Sigmoid colon (tissue), 4 donors: ENCODE results near the gene PRRG1.

Experiments
- CTCF ChIP-seq, 4 experiments: fragments of 450-650 bp in 3 of 4; fragments of 200-600 bp in 1 of 4; IDR thresholded peaks; one replicate each; pipeline ENCODE4 v1.5.1; 2016 to 2019; ENCODE audit warnings: antibody characterized with exemption in 4 of 4, mild to moderate bottlenecking in 3 of 4, moderate library complexity in 2 of 4
- EP300 ChIP-seq, 4 donors: sonication (generic); formaldehyde crosslinking; IDR thresholded peaks; one replicate each; pipeline ENCODE4 v1.6.1; 2017; ENCODE audit warnings: antibody characterized with exemption in 4 of 4
- POLR2A ChIP-seq, 2 donors: fragments of 450-650 bp; IDR thresholded peaks; one replicate each; pipeline ENCODE4 v1.6.1; 2016; ENCODE audit warnings: antibody characterized with exemption in 2 of 2, mild to moderate bottlenecking in 2 of 2, moderate library complexity in 2 of 2
- POLR2AphosphoS5 ChIP-seq, 4 donors: sonication (generic); formaldehyde crosslinking; IDR thresholded peaks; one replicate each; pipeline ENCODE4 v1.6.1; 2017; ENCODE audit warnings: antibody characterized with exemption in 4 of 4

DNA sequence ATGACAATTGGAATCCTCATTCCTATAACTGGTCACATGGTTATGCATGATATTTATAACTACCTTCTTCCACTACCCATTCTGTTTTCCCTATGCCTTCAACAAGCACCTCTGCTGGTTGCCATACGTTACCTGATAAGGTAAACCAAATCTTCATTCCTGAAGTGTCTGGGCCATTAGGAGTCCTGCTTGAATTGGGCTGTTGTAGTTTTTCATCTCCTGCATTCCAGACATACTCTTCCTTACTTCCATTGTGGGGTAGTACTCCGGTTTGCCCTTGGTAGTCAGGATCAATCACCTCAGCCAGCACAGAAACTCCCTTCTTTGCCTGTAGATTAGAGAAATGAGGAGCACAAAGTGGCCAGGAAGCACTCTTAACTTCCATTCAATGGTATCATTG is 113.2 kb downstream of the PRRG1 start:
- TF ChIP-seq CTCF (IDR thresholded peaks at IDR 0.05): no peak
- TF ChIP-seq POLR2A (IDR thresholded peaks at IDR 0.05): no peak
- no peak for TF ChIP-seq POLR2AphosphoS5 (IDR thresholded peaks at IDR 0.05)
- TF ChIP-seq EP300 (IDR thresholded peaks at IDR 0.05): no peak
